Fibroblast of gingiva (primary cell): ENCODE data around the gene ASMT.
"Not testable (repeated sequence)": the region's sequence is repeated elsewhere in the genome, so short reads cannot be mapped to it uniquely, and the experiment has no call there.

Experiments
- DNase-seq: peaks from one replicate; pipeline ENCODE4 v3.0.0-alpha.2; 2011; ENCODE audit warnings: low read depth

The ASMT gene

DNA sequence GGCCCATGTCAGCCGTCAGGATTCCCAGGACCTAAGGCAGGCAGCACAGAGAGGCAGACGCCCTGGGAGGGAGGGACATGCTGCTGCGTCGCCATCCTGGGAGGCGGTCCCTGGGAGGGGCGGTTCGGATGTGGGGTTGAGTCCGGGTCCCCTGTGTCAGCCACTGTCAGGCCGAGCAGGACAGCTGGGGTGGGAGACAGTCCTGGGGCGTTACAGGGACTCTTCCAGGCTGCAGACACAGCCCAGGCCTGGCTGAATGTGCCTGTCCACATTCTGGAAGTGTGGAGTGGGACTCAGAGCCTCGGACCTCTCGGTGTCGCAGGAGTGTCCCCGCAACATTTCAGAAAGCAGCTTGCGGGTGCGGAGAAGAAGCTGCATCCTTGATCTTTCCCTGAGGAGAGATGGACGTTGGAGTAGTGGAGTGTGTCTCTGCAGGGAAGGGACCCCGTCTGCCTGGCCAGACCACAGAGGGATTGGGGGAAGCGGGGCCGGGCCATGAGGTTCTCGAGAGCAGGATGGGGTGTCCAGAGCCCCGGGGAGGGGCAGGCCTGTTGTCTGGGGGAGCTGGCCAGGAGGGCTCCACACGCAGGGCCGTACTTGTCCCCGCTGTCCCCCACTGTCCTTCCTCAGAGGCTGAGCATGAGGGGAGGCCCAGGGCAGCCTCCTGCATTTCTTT lies 17.4 kb upstream of the ASMT start:
- DNase-seq, result no peak

DNA sequence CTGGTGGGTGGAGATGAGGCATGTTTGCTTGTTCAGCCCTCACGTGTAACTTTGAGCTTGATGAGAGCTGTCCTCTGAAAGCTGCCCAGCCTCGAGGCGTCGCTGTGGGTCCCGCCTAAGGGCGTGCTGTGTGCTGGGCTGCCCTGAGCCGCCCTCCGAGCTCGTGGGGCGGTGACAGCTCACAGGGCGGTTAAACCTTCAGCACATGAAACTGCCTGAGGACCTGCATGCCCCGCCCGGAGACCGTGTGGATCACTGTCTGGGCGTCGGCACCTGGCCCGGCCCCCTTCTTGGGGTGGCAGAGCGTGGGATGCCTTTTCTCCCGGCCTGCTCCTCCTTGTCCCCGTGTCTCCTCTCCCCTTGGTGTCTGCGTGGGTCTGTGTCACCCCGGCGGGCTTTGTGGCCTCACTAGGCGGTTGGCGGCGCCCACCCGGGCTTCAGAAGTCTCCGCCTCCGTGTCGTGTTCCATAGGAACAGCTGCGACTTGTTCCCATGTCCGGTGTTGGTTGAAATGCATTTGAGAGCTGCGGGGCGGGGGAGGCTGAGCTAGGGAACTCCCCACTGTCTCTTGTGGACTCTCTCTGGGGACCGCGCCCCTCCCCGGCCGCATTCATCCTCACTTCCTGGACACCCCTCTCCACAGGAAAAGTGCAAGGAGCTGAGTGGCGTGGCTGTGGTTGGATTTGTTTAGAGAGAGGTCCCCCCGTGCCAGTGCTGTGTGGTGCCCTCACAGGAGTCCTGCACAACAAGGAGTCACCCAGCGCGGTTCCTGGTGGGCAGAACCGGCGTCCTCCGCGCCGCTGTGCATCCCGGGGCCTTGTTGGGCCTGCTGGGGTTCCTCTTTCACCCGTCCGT lies 16.6 kb upstream of the ASMT start:
- no peak for DNase-seq

DNA sequence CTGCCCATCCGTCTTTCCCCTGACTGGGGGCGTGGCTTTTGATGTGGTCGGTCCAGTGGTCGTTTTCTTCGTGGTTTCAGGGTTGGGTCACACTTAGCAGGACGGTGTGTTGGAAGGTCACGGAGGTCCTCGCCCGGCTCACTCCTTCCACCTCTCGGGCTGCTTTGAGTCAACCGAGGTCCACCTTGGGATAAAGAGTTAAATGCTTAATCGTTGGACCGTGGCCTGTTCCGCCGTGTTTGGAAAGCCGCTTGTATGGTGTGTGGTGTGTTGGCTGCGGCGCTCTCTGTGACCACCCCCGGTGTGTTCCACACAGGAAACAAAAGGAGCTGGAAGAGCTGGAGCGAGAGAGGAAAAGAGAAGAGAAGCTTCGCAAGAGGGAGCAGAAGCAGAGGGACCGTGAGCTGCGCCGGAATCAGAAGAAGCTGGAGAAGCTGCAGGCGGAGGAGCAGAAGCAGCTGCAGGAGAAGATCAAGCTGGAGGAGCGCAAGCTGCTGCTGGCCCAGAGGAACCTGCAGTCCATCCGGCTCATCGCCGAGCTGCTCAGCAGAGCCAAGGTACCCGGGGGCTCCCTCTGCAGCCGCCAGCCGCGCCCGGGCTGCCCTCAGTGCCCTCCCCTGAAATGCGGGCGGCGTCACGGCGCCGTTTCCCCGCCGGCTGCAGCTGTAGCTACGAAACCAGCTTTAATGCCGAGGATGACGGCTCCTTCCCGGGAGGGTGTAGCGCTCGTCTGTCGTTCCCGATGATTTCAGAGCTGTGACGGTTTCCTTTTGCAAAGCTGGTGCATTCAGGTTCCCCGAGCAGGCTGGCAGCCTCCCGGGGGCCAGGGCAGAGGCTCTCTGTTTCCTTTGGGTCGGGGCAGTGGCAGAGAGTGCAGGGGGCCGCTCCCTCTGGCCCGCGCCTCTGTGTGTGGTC lies 15.7 kb upstream of the ASMT start:
- no peak for DNase-seq

DNA sequence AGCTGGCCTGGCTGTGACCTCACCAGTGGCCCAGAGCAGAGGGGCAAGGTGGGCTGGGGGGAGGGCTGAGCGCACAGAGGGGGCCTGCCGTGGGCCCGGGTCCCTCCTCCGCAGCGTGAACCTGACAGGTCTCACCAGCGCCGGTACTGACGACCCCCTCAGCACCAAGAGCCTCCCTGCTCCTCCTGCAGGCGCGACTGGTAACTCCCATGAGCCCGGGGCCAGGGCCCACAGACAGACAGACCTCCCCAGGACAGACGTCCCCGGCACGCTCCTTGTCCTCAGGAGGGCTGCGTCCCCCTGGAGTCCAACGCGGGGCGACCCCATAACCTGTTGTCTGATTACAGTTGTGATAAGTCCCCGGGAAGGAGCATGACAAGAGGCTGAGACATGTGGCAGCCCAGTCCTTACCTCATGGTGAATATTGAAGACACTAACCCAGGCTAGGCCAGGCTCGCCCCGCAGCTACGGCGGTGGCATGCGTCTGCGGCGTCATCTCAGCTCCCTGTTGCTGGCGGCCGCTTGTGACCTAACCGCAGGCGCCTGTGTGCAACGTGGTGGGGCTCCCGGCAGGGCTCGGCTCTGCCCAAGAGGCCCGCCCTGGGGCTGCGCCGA lies 15.0 kb upstream of the ASMT start:
- no peak for DNase-seq

DNA sequence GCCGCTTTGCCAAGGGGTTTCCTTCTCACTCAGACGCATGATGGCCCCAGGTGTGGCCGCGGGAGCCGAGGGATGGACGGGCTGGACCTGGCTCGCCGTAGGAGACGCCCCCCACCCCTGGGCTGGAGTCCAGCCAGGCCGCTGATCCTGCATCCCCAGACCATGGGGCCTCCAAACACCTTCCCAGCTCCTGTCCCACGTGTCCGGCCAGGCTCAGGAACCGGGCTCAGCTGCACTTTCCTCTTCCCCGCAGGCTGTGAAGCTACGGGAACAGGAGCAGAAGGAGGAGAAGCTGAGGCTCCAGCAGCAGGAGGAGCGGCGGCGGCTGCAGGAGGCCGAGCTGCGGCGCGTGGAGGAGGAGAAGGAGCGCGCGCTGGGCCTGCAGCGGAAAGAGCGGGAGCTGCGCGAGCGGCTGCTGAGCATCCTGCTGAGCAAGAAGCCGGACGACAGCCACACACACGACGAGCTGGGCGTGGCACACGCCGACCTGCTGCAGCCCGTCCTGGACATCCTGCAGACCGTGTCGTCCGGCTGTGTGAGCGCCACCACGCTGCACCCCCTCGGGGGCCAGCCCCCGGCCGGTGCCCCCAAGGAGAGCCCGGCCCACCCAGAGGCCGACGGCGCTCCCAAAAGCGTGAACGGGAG lies 14.3 kb upstream of the ASMT start:
- DNase-seq, result no peak

DNA sequence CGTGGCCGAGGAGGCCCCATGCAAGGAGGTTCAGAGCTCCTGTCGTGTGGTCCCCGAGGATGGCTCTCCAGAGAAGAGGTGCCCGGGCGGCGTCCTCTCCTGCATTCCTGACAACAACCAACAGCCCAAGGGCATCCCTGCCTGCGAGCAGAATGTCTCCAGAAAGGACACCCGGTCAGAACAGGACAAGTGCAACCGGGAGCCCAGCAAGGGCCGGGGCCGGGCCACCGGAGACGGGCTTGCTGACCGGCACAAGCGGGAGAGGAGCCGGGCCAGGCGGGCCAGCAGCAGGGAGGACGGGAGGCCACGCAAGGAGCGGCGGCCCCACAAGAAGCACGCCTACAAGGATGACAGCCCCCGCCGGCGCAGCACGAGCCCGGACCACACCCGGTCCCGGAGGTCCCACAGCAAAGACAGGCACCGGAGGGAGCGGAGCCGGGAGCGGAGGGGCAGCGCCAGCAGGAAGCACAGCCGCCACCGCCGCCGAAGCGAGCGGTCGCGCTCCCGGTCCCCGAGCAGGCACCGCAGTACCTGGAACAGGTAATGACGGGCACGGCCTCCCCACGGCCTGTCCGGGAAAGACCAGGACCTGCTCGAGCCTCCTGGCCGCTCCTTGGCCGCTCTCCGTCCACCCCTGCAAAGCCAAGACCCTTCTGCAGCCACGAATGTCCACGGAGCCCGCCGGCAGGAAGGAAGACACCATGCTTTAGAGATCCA lies 13.7 kb upstream of the ASMT start:
- no peak for DNase-seq

DNA sequence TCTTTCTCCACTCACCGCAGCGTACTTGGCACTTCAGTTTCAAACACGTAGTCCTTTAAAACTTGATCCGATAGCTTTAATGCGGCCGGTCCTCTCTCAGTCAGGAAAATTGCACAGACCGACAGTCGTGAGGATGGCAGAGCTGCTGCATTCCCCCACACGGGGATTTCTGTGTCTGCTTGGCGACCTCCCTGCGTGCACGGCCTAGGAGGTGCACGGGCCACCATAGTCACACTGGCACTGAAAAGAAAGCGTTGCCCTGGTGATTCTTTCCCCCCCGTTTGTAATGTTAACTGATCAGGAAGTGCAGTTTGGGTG lies 13.1 kb upstream of the ASMT start:
- DNase-seq, result no peak

DNA sequence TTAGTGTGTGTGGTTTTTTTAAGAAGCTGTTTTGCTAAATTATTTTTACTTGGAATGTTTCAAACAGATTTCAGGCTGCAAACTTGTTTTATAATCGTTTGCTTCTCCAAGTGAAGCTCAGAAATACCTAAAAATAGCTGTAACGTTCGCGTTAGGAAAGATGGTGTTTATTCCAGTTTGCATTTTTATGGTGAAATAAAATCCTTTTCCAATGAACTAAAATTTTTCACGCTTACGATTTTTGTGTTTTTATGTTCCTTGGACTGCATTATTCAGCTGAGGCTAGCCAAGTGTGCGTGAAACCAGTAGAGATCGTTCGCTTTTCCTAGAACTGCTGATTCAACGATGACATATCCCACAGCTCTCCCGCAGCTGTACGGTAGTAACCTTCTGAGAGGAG lies 12.6 kb upstream of the ASMT start:
- no peak for DNase-seq

DNA sequence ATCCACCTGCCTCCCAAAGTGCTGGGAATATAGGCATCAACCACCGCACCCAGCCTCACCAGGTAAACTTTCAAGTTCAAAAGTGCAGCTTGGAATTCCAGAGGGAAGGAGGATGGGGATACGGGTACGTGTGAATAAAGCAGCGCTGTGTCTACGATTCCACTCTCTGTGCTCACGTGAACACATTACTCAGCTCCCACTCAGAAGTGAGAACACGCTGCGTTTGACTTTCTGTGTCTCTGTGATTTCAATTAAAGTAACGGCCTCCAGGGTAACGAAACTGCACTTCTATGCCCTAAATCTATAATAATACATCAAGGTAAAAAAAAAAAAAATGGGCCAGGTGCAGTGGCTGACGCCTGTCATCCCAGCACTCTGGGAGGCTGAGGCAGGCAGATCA lies 8.4 kb upstream of the ASMT start:
- DNase-seq, result no peak

DNA sequence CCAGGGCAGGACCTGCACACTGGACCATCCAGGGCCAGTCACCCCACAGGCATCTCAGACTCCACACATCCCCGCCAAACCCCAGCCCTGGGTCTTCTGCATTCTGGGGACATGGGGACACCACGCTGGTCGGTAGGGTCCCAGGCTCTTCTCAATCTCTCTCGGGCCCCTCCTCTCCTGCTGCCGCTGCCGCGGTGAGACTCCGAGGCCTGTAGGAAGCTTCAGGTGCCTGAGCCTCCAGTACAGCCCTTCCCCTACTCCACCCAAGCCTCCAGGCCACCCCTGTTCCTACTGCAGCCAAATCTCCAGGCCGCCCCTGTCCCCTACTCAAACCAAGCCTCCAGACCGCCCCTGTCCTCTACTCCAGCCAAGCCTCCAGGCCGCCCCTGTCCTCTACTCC lies 5.5 kb upstream of the ASMT start:
- DNase-seq, result no peak

DNA sequence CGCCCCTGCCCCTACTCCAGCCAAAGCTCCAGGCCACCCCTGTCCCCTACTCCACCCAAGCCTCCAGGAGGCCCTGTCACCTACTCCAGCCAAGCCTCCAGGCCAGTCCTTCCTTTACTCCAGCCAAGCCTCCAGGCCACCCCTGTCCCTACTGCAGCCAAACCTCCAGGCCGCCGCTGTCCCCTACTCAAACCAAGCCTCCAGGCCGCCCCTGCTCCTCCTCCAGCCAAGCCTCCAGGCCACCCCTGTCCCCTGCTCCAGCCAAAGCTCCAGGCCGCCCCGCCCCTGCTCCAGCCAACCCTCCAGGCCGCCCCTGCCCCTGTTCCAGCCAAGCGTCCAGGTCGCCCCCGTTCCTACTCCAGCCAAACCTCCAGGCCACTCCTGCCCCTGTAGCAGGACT lies 5.1 kb upstream of the ASMT start:
- DNase-seq, result no peak

DNA sequence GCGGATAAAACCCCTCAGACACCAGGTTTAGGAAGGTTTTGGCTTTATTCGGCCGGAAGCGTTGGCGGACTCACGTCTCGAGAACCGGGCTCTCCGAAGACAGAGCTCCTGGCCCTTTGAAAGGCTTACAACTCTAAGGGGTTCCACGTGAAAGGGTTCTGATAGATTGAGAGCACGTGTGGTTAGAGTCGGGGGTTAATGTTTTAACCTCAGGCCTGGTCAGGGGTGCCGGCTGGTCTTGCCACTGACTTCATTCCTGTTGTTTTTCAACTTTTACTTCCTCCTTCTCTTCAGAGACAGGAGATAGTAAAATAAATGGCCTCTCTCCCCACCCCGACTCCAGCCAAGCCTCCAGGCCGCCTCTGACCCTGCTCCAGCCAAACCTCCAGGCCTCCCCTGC lies 4.7 kb upstream of the ASMT start:
- DNase-seq, result no peak

DNA sequence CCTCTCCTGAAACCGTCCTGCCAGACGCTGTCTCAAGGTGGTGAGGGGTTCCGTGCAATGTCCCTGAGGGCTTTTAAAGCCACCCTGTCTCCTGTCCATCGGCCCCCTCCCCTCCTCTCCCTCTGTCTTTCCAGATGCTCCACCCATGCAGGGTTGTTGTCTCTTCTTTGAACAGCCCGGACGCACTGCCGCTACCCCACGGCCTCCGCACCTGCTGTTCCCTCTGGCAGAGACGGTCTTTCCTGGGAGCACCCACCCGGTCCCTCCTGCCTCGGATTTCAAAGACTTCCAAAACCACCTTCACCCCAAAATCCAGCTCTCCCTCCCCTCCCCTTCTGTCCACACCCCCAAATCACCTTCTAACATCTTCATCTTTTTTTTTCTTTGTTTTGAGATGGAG lies 4.1 kb upstream of the ASMT start:
- DNase-seq, result no peak

DNA sequence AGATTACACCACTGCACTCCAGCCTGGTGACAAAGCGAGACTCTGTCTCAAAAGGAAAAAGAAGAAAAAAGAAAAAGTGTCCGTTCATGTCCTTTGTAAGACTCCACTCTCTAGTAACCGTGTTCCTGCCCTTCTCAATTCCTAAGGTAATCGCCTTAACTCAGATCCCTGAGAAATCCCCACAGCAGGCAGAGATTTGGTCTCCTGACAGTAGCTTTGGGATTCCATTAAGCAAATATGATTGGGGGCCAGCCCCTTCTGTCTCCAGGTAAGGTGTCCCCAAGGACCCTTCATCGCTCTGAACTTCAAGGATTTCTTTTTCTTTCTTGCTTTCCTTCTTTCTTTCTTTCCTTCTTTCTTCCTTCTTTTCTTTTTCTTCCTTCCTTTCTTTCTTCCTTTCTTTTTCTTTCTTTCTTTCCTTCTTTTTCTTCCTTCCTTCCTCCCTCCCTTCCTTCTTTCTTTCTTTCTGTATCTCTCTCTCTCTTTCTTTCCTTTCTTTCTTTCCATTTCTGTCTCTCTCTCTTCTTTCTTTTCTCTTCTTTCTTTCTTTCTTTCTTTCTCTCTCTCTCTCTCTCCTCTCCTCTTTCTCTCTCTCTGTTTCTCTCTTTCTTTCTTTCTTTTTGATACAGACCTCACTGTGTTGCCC lies 2.1 kb upstream of the ASMT start:
- no peak for DNase-seq

DNA sequence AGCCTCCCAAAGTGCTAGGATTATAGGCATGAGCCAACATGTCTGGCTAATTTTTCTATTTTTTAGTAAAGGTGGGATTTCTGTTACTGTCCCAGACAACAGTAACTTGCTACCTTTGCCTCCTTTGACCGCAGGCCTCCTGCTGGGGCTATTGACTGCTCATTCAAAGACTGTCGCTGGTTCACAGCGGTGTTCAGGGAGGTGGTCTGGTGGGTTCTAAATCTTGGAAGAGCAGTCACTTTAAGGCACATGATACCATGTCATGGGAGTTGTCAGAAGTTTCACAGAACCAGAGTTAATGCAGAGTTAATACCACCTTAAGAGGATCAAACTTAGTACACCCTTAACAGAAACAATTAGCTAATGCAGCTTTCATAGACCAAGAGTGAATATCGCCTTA lies 3.8 kb downstream of the ASMT start:
- DNase-seq, result no peak

DNA sequence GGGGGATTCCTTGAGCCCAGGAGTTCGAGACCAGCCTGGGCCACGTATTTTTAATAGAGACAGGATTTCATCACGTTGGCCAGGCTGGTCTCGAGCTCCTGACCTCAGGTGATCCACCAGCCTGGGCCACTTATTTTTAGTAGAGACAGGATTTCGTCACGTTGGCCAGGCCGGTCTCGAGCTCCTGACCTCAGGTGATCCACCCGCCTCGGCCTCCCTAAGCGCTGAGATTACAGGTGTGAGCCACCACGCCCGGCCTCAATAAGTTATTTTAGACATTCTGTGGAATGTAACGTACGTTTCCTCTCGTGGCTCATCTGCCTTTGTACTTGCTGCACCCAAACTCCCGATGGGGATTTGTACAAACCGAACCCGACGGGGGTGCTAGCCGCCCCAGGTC lies 8.8 kb downstream of the ASMT start:
- DNase-seq, result no peak

DNA sequence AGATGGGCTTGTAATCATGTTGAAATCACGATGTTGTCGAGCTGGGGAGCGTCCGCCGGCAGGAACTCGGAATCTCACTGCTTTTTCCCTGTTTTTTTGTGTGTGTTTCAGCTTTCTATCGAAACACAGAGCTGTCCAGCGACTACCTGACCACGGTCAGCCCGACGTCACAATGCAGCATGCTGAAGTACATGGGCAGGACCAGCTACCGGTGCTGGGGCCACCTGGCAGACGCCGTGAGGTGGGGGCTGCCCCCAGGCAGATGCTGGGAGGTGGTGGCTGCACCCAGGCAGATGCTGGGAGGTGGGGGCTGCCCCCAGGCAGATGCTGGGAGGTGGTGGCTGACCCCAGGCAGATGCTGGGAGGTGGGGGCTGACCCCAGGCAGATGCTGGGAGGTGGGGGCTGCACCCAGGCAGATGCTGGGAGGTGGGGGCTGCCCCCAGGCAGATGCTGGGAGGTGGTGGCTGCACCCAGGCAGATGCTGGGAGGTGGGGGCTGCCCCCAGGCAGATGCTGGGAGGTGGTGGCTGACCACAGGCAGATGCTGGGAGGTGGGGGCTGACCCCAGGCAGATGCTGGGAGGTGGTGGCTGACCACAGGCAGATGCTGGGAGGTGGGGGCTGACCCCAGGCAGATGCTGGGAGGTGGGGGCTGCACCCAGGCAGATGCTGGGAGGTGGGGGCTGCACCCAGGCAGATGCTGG lies 9.4 kb downstream of the ASMT start:
- not testable (repeated sequence) for DNase-seq

DNA sequence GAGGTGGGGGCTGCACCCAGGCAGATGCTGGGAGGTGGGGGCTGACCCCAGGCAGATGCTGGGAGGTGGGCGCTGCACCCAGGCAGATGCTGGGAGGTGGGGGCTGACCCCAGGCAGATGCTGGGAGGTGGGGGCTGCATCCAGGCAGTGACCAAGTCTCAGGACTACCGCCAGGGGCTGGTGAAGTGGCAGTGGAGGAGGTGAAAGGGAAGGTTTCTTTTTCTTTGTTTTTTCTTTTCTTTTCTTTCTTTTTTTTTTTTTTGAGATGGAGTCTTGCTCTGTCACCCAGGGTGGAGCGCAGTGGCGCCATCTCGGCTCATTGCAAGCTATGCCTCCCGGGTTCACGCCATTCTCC lies 10.0 kb downstream of the ASMT start:
- not testable (repeated sequence) for DNase-seq

DNA sequence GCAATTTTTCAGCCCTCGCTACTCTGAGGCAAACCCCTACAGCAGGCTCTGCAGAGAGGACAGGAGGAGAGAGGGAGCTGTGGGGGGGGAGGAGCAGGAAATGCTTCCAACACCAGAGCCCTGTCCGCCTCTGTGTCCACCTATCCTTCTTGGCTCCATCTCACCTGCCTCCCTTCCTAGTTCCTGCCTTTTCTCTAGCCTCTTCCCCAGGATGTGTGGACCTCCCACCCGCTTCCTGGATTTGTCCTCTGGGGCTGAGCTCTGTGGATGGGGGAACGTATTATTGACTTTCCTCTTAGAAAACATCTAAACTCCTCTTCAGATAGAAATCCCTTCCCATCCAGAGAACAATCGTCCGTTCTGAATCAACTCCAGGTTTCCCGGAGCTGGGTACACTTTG lies 14.4 kb downstream of the ASMT start:
- DNase-seq, result no peak

DNA sequence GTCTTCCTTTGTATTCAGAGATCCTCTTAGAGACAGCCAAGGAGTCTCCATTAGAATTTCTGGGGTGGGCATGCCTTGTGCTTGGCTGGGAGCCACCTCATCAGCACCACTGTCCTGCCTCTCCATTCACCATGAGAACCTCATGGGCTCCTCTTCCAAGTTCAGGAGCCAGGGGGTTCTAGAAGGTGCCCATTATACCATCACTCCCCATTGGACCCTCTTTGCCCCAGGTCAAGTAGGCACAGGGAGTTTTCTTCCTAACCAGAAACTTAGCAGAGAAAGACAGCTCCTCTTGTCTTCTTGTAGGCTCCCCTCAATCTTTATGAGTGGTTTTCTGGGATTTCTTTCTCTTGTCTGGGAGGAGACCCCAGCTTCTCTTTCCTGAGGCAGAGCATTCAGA lies 31.1 kb downstream of the ASMT start:
- no peak for DNase-seq
